Erythroblast (primary cell): ENCODE results near the gene TANK.

ENCODE experiments used
- GATA1 ChIP-seq: IDR thresholded peaks from 2 replicates; pipeline ENCODE4 v1.6.1; 2011; ENCODE audit warnings: low read depth, mild to moderate bottlenecking, control low read depth, low read length, moderate library complexity
- POLR2A ChIP-seq: IDR thresholded peaks from 2 replicates; pipeline ENCODE4 v1.6.1; 2011; ENCODE audit warnings: mild to moderate bottlenecking, low read length

- no peak for TF ChIP-seq POLR2A
- no peak for TF ChIP-seq GATA1
Measured at GRCh38 chr2:161128885-161129284, 31.3 kb upstream of the TANK start.
